NCI-H187 (cell line): Measurements from ENCODE around the gene IGFBP2.

Experiments
- DNase-seq, 2 experiments: peaks; one replicate each; lab custom pipeline; 2025; lab: John Stamatoyannopoulos, UW

IGFBP2 gene

GRCh38 chr2:216687111-216687510, 53.9 kb downstream of the IGFBP2 start:
- DNase-seq: no peak

- DNase-seq: no peak
Measured at GRCh38 chr2:216687646-216688045, 54.4 kb downstream of the IGFBP2 start.

GRCh38 chr2:216688731-216689340, 55.6 kb downstream of the IGFBP2 start:
- DNase-seq: no peak

GRCh38 chr2:216689397-216689796, 56.2 kb downstream of the IGFBP2 start:
- DNase-seq: no peak

- DNase-seq: no peak
Measured at GRCh38 chr2:216690456-216690852, 57.2 kb downstream of the IGFBP2 start.

- peak; percentile 41 to 50 for DNase-seq
Measured at GRCh38 chr2:216690853-216691741, 57.9 kb downstream of the IGFBP2 start.

GRCh38 chr2:216692636-216693413, 59.6 kb downstream of the IGFBP2 start:
- peak; percentile 53 to 77 for DNase-seq

GRCh38 chr2:216693414-216694080, 60.3 kb downstream of the IGFBP2 start:
- DNase-seq: no peak

GRCh38 chr2:216694082-216694825, 61.0 kb downstream of the IGFBP2 start:
- DNase-seq: peak; percentile 21 to 22

GRCh38 chr2:216694826-216695217, 61.6 kb downstream of the IGFBP2 start:
- DNase-seq: peak in 1 of 2 experiments; percentile 8

GRCh38 chr2:216695401-216695821, 62.2 kb downstream of the IGFBP2 start, which contains the start of gene IGFBP5:
IGFBP5 (minus strand) TSS chr2:216695549; CDS start chr2:216694775, 774 bp downstream.
- DNase-seq: peak; percentile 54 to 74

- no peak for DNase-seq
Measured at GRCh38 chr2:216696321-216696720, 63.1 kb downstream of the IGFBP2 start.

GRCh38 chr2:216696751-216697560, 63.7 kb downstream of the IGFBP2 start:
- no peak for DNase-seq

GRCh38 chr2:216698293-216698692, 65.1 kb downstream of the IGFBP2 start:
- no peak for DNase-seq

- peak; percentile 6 to 27 for DNase-seq
Measured at GRCh38 chr2:216698895-216699294, 65.7 kb downstream of the IGFBP2 start.

- DNase-seq: peak; percentile 33 to 40
Measured at GRCh38 chr2:216700088-216700567, 66.9 kb downstream of the IGFBP2 start.

- DNase-seq: peak in 1 of 2 experiments; percentile 5
Measured at GRCh38 chr2:216700781-216701180, 67.6 kb downstream of the IGFBP2 start.

- no peak for DNase-seq
Measured at GRCh38 chr2:216701544-216701943, 68.3 kb downstream of the IGFBP2 start.

GRCh38 chr2:216702756-216703155, 69.5 kb downstream of the IGFBP2 start:
- DNase-seq: no peak
